ENCODE data around the gene ACO2.
"Not testable (repeated sequence)": the region's sequence is repeated elsewhere in the genome, so short reads cannot be mapped to it uniquely, and the experiment has no call there.

ACO2 gene

DNA sequence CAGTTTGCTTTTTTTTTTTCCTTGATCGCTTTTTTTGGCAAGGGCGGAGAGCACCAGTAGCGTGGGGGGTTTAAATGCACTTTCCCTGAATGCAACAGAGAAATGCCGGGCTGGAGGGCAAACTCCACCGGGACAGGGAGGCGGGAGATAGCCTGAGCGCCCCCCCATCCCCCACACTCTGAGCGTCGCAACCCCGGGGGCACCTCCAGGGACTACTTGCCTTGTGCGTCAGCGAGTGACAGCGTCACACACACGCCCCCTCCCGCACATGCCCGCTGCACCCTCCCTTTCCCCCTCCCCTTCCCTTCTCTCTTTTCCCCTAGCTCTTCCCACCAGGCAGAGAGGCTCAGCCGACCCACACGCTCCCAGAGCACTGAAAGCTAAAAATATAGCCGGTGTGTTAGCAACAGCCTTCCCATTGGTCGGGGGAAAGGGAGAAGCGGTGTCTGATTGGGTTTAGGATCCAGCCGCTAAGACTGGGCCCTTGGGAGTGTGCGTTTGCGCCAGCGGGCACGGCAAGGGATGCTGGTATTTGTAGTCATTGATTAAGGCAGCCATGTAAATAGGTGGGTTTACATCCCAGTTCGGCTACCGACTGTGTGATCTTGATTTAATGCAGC is 20.6 kb upstream of the ACO2 start:
- DNase-seq (ENCODE audit: low read depth) = peak; percentile 100

DNA sequence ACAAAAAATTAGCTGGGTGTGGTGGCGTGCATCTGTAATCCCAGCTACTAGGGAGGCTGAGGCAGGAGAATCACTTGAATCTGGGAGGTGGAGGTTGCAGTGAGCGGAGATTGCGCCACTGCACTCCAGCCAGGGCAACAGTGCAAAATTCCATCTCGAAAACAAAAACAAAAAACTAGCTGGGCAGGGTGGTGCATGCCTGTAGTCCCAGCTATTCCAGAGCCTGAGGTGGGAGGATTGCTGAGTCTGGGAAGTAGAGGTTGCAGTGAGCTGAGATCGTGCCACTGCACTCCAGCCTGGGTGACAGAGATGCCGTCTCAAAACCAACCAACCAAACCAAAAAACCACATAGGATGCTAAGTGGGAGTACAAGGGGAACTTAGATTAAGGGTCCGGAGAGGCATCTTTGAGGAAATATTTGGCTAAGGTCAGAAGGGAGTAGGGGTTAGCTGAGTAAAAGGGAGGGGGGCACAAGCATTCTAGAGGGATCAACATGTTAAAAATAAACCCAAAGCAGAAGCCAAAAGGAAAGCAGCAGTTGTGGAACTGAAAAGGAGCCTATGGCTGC is 10.7 kb upstream of the ACO2 start:
- no peak for DNase-seq (ENCODE audit: low read depth)

DNA sequence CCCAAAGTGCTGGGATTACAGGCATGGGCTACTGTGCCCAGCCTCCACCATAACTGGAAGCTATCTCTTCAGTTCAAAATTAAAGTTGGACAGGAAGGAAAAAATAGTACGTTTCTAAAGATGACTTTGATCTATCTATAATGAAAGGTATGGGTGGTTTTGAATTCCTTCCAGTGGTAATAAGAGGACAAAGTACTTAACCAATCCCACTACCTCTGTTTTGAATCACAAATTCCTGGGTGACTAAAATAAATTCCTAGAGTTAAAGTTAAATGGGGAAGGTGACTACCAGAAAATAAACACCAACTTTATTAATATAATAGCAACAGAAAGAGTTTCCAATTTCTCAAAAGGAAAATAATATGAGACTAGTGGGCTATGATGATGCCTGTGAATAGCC is 9.5 kb upstream of the ACO2 start:
- no peak for DNase-seq (ENCODE audit: low read depth)

DNA sequence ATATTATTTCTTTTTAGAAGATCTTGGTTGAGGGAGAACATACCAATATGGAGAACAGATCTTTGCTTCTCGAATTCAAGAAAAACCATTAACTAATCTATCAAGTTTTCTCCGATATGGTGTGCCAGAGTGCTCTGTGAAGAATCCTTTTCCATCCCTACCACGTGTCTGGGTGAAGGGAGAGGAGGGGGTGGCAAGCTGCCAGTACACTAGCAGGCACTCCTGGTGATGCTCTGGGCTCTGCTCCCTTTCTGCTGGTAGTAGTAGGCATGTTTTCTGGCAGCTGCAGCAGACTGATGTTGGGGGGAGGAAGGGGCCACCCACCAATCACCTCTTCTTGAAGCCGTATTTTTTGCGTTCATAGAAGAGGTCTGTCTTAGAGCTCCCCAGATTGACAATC is 8.8 kb upstream of the ACO2 start:
- DNase-seq (ENCODE audit: low read depth) = not testable (repeated sequence)

DNA sequence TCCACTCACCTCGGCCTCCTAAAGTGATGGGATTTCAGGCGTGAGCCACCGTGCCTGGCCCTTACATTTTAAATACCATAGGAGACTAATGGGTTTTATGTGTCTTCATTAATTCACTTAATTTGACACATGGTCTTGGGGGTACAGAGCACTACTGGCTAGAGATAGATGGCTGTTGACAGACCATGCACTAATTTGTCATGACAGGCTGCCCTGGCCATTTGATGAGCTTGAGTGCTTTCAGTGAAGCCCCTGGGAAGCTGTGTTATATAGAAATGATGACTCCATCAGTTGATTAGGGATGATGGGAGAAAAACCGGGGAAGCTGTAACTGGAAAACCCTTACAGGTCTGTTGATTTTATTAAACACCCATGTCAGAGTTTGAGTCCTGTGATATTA is 7.0 kb upstream of the ACO2 start:
- no peak for DNase-seq (ENCODE audit: low read depth)

DNA sequence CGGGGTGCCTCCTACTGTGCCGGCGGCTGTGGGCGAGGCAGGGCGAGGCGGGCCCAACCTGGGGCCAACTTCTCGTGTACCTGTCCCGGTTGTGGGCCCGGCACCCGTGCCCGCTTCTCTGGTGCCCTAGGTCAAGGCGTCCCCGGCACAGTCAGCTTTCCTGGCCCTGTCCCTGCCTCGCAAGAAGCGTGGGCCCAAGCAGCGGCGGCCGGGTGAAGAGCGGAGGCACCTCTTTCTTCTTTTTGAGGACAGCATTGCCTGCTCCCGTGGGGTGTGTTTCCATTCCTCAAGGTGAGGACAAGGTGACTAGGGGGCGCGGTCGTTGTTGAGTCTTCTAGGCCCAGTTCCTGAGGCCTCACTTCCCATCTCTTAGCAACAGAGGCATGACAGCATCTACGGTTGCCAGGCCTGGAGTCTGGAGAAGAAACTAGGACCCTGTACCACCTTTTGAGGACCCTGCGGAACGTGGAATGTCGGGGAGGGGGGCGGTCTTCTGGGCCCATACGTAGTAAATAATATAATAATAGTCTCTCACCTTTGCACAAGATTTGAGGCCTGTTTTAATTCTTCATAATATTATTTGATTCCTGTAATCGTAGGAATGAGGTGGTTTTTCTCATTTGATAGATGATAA is 418 bp downstream of the ACO2 start:
- DNase-seq (ENCODE audit: low read depth) = no peak

DNA sequence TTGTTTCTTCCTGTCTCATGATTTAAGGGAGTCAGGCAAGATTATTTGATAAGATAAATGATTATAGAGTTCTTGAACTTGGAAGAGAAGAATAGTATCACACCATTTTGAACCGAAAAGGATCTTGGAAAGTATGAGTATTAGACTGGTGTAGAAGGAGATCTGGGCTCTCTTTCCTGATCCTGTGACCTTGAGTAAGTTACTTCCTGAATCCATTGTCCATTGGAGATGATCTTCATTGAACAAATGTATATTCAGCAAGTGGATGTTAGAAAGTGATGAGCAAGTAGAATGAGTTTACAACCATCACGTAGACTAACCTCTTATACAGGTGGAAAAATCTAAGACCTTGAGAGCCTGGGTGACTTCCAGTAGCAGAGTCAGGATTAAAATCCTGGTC is 2.0 kb downstream of the ACO2 start:
- DNase-seq (ENCODE audit: low read depth) = no peak

DNA sequence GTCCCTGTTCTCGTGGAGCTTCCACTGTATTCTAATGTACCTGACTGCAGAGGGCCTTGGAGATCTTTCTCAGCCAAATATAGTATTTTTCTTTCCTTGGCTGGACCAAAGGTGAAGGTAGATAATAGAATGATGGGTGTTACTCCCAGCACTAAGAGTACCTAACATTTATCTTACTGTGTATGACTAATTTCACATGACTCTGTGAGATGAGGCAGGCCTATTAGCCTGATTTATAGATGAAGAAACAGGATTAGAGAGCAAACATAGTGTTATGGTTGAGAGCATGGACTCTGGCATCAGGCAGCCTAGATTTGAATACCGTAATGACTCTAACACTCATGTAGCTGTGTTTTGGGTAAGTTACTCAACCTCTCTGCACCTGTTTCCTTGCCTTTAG is 2.7 kb downstream of the ACO2 start:
- DNase-seq (ENCODE audit: low read depth) = no peak

DNA sequence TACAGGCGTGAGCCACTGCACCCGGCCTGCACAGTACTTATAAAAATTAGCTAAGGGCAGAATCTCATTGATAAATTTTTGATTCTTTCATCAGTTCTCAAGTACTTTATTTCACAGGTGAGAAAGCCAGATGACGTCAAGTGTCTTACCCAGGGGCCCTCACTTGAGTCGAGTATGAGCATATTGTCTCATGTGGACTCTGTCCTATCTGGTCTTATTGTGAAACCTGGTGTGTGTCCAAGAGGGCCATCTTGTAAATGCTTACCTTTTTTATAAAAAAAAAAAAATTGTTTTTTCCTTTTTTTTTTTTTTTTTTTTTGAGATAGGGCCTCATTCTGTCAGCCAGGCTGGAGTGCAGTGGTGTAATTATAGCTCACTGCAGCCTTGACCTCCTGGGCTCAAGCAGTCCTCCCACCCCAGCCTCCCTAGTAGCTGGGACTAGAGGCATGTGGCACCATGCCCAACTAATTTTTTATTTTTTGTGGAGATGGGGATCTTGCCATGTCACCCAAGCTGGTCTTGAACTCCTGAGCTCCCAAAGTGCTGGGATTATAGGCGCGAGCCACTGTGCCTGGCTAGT is 6.0 kb downstream of the ACO2 start:
- no peak for DNase-seq (ENCODE audit: low read depth)

DNA sequence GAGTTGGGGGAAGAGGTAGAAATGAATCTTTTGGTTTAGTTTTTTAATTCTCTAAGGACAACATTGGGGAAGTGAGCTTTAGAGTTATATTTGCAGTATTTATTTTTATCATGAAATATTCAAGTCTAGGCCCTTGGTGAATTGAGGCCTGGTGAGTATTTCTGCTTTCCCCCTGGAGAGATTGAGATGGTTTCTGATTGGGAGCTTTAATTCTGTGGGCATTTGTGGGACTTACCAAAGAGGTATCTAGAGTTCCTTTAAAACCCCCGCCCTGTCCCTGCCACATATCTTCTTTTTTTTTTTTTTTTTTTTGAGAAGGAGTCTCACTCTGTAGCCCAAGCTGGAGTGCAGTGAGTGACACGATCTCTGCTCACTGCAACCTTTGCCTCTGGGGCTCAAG is 9.6 kb downstream of the ACO2 start:
- DNase-seq (ENCODE audit: low read depth) = no peak

DNA sequence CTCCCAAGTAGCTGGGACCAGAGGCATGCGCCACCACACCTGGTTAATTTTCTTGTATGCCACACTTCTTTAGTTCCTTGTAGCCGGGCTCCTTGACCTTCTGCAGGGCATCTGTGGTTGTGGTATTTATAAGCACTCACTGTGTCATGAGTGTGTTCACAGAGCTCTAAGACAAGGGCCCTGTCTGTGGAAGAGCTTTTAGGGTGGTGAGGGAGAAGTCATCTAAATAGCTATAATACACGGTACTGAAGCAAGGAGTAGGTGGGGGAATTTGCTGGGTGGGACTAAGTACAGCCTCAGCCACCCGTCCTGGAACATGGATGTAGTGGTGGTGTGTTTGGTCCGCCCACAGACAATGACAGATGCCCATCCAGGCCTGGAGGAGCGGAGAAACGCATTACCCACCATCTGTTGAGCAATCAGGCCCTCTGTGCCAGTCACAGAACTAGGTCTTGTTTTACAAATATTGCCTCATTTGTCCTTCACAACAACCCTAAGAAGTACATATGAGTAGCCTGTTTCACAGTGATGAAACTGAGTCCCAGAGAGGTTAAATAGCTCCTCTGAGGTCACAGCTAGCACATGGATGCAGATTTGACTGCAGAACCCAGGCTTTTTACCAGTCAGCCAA is 10.1 kb downstream of the ACO2 start:
- DNase-seq (ENCODE audit: low read depth) = no peak

DNA sequence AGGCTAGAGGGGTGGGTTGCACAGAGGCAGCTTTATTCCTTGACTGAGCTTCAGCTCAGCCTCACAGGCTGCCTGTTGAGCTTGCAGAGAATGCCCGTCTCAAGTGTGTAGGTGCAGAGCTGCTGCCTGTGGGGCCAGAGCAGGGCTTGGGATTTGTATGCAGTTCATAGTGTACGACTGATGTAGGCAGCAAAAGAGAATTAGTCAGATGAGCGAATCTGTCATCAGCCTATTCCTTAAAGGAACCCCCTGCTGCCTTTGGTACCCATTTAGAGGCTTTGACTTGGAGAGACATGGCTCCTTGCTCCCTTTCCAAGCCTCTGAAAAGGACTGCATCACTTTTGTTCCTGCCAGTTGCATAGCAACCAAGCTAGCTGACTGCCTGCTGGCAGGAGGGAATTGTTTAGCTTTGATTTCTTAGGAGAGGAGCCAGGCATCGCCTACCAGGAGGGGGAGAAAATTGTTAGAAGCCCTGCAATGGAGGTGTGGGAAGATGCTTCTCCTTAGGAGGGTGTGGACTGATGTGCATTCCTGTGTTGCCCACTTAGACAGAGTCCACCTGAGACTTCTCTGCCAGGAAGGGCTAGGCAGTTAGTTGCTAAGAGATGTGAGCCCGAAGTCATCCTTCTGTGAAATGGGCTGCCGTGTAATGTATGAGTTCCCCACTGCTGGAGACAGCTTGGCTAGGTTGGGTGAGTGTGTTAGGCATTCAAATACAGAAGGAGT is 10.9 kb downstream of the ACO2 start:
- DNase-seq (ENCODE audit: low read depth) = peak; percentile 84

DNA sequence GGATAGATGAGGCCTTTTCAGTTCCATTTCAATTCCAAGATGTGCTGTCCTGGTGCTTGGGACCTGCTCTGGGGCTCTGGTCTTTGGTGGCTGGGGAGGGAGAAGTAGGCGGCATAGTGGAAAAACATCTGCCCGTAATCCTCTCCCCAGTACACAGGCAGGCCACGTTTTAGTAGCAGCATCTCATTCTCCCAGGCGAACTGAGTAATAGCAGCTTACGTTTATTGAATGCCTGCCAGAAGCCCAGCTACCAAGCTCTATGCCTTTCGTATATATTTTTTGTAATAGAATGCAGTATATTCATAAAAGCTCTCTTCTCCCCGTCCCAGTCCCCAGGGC is 11.4 kb downstream of the ACO2 start:
- DNase-seq (ENCODE audit: low read depth) = peak; percentile 86

DNA sequence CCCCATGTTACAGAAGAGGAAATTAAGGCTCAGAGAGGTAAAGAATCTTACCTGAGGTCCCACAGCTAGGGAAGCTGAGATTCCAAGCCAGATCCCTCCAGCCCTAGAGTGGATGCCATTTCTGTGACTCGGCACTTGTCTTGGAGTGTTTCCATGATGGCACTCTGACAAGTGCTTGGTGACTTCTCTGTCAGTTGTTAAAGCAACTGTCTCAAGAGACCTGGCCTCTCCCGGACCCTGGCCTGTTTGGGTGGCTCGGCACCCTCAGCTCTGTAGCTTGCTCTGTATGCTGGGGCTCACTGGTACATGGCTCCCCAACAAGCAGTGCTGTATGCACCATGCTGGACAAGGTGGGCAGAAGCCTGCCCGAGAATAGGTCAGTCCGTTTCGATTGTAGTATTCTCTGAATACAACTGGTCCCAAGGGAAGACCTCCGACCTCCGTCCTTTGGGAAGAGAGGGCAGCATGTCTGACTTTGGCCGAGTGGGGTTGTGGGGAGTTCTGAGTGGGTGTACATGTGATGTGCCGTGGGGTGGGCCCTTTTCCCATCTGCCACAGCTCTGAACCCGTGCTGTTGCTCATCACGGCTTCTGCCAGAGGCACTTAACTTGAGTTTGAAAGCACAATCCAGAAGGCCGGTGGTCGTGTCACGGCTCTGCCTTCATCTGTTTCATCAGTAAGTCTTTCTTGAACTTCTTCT is 12.4 kb downstream of the ACO2 start:
- peak; percentile 85 for DNase-seq (ENCODE audit: low read depth)

DNA sequence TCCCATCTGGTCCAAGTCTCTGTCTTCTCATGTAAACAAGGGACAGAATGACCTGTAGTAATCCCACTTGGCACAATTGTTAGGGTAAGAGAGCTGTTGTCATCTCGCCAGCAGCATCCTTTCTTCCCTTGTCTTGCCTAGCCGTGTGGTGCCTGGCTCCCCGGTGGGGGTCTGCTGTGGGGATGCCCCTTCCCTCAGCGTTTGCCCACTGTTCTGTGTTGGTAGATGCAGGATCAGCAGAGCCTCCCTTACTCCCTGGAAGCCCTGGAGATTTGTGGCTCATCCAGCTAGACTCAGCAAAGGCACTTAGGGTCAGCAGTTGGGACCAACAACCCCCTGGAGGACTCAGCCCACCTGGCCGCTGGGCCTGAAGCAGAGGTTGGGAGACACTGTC is 13.0 kb downstream of the ACO2 start:
- DNase-seq (ENCODE audit: low read depth) = no peak

DNA sequence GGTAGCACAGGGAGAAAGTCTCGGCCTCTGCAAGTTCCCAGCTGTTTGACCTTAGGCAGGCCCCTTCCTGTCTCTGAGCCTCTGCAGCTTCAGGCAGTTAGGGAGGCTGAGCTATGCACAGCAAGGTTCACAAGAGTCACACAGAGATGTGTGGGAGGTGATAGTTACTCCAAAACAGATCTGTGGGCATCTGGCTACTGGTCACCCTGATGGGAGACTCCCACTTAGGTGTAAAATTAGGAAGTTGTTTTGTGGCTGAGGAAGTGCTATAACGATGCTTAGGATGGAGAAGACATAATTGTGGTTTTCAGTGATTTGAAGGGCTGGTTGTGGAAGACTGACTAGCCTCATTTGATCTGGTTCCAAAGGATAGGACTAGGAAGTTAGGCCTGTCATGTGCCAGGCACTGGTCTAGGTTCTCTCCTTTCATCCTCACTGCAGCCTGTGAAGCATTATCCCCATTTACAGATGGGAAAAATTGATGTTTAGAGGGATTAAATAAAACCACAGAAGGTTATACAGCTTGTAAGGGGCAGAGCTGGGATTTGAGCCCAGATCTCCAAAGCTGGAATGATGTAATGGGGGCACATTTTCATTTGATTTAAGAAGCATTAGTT is 13.5 kb downstream of the ACO2 start:
- peak; percentile 81 for DNase-seq (ENCODE audit: low read depth)

DNA sequence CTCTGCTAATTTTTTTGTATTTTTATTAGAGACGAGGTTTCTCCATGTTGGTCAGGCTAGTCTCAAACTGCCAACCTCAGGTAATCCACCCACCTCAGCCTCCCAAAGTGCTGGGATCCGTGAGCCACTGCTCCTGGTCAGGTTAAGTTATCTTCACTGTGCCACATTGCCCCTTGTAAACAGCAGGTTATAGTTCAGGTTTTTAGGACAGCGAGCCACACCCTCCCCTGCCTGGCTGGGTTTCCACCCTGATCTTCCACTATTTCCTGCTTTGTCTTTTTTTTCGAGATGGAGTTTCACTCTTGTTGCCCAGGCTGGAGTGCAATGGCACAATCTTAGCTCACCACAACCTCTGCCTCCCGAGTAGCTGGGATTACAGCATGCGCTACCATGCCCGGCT is 16.1 kb downstream of the ACO2 start:
- no peak for DNase-seq (ENCODE audit: low read depth)

DNA sequence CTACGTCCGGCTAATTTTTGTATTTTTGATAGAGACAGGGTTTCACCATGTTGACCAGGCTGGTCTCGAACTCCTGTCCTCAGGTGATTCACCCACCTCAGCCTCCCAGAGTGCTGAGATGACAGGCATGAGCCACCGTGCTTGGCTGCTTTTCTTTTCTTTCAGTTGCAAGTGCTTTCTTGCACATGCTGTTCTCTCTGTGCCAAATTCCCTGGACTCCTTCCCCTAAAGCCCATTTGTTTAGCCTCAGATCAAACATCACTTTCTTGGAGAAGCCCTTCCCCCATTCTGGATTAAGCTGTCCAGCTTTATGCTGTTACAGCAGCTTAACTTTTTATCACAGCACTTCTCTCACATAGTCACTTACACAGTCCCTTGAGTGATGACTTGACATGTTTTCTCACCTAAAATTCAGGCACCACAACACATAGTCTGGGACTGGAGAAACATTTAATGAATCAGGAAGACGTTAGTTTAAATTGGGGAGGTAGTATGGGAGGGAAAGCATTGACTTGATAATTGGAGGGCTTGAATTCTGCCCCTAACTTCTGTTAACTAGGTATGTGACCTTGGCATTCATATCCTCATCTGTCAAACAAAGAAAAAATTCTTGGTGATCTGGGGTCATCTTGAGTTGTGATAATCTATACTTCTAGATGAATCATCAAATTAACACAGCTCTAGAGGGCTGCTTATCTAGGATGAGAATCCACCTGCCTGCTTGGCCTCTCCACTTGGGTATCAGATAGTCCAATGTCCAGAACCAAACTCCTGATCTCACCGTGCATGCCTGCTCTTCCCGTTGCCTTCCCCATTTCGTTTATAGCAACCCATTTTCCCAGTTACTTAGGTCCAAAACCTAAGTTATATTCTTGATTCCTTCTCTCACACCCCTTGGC is 18.4 kb downstream of the ACO2 start:
- DNase-seq (ENCODE audit: low read depth) = no peak

DNA sequence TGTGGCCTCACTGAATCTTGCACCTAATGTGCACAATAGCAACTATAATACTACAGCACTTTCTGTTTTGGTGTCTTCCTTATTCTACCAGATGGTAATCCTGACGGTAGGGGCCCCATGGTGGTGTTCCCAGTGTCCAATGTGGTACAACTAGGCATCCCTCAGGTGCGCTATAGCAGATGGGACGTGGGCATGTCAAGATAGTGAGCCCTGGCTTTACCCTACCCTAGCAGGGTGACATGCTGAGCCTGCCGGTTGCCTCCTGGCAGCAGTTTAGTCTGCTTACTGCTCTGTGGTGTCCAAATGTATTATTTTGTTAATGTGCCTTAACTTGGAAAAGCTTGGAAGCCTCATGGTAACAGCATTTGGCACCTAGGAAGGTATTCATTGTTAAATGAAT is 19.2 kb downstream of the ACO2 start:
- DNase-seq (ENCODE audit: low read depth) = no peak

DNA sequence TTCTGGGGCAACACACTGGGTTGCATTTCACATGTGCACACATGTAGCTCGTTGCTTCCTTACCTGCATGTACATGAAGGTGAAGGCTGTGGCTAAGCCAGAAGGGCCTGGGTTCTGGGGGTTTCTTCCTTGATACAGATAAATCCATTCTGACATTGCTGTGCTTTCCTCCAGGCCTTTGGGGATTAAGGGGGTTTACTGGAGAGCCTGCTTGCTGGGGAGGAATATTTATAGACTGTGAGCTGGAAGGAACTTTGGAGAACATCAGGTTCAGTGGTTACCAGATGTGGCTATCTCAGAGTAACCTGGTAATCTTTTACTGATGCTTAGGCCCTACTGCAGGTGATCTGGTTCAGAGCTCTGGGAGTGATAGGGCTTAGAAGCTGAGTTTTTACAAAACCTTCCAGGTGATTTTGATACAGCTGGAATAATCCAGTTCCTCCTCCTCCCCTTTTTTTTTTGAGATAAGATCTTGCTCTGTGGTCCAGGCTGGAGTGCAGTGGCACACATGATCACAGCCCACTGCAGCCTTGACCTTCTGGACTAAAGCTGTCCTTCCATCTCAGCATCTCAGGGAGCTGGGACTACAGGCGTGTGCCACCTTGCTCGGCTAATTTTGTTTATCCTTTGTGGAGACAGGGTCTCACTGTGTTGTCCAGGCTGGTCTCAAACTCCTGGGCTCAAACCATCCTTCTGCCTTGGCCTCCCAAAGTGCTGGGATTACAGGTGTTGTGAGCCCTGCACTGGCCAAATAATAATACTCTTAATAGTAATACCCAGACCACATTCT is 19.9 kb downstream of the ACO2 start:
- no peak for DNase-seq (ENCODE audit: low read depth)

Measured in EH (cell line).